ENCODE data around the gene EPN1.

EPN1 gene

DNA sequence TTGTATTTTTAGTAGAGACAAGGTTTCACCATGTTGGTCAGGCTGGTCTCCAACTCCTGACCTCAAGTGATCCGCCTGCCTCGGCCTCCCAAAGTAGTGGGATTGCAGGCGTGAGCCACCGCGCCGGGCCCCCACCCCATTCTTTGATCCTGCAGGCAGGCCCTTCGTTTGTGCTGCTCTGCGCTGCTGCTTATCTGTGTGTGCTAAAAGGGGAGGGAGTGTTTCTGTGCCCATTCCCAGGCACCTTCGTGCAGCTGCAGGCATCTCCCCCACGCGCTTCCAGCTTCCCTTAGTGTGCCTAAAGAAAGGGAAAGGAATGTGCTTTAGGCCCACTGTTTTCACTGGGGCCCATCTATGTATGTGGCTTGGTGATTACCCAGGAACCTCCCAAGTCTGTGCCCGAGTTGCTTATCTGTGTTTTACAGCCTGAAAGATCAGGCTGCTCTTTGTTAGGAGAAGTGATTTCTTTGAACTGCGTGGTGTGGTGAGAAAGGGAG lies 27.2 kb downstream of the EPN1 start:
- no peaks in the 10 kb centered on the region for H3K27me3 ChIP-seq (ENCODE audit: insufficient read depth, low read depth)
- H3K4me3 ChIP-seq (IDR thresholded peaks at IDR 0.05; ENCODE audit: insufficient read depth, low read depth, low read length), result no peak overlapping the region
- no peaks in the 10 kb centered on the region for H3K36me3 ChIP-seq (ENCODE audit: insufficient read depth)
- no peak overlapping the region for H3K27ac ChIP-seq
- no peak overlapping the region for H3K9ac ChIP-seq
- no peaks in the 10 kb centered on the region for H4K20me1 ChIP-seq (ENCODE audit: insufficient read depth)
- no peaks in the 10 kb centered on the region for H3K79me2 ChIP-seq (ENCODE audit: insufficient read depth, low read depth)
- H3K4me2 ChIP-seq, result no peak overlapping the region
- TF ChIP-seq, protein P1, sequence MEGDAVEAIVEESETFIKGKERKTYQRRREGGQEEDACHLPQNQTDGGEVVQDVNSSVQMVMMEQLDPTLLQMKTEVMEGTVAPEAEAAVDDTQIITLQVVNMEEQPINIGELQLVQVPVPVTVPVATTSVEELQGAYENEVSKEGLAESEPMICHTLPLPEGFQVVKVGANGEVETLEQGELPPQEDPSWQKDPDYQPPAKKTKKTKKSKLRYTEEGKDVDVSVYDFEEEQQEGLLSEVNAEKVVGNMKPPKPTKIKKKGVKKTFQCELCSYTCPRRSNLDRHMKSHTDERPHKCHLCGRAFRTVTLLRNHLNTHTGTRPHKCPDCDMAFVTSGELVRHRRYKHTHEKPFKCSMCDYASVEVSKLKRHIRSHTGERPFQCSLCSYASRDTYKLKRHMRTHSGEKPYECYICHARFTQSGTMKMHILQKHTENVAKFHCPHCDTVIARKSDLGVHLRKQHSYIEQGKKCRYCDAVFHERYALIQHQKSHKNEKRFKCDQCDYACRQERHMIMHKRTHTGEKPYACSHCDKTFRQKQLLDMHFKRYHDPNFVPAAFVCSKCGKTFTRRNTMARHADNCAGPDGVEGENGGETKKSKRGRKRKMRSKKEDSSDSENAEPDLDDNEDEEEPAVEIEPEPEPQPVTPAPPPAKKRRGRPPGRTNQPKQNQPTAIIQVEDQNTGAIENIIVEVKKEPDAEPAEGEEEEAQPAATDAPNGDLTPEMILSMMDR (conservative IDR thresholded peaks at IDR 0.05; ENCODE audit: low read depth, low read length), result no peak
- no peaks in the 10 kb centered on the region for H3K4me1 ChIP-seq (ENCODE audit: low read depth, poor library complexity, severe bottlenecking)
- H2AFZ ChIP-seq (ENCODE audit: low read depth), result no peak overlapping the region

DNA sequence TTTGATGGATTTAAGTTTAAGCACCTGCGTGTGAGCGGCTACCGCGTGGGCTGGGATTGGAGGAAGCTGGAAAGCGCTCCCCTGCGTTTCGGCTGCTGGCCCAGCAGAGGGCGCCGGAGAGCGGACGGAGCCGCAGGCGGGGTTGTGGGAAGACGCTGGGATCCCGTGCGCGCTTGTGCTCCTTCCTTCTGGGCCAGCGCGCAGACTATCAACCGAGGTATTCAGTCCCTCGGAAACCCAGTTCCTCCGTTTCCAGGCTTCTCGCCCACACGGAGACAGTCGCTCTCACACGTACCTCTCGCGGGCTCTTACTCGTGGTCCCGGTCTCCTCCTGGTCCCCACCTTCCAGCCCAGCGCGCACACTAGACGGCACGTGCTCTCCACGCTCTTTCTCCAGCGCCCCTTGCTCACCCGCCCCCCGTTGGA lies 28.8 kb downstream of the EPN1 start:
- no peaks in the 10 kb centered on the region for H3K27me3 ChIP-seq (ENCODE audit: insufficient read depth, low read depth)
- no peak overlapping the region for H3K4me2 ChIP-seq
- H3K9ac ChIP-seq, result no peak overlapping the region
- TF ChIP-seq, protein P1 (conservative IDR thresholded peaks at IDR 0.05; ENCODE audit: low read depth, low read length), result peak; percentile 27; the same call in 1 of the 2 replicates
- no peaks in the 10 kb centered on the region for H3K79me2 ChIP-seq (ENCODE audit: insufficient read depth, low read depth)
- H3K4me1 ChIP-seq (ENCODE audit: low read depth, poor library complexity, severe bottlenecking), result no peaks in the 10 kb centered on the region
- H3K27ac ChIP-seq, result no peak overlapping the region
- no peaks in the 10 kb centered on the region for H4K20me1 ChIP-seq (ENCODE audit: insufficient read depth)
- no peak overlapping the region for H3K4me3 ChIP-seq (IDR thresholded peaks at IDR 0.05; ENCODE audit: insufficient read depth, low read depth, low read length)
- H2AFZ ChIP-seq (ENCODE audit: low read depth), result no peak overlapping the region
- no peaks in the 10 kb centered on the region for H3K36me3 ChIP-seq (ENCODE audit: insufficient read depth)

DNA sequence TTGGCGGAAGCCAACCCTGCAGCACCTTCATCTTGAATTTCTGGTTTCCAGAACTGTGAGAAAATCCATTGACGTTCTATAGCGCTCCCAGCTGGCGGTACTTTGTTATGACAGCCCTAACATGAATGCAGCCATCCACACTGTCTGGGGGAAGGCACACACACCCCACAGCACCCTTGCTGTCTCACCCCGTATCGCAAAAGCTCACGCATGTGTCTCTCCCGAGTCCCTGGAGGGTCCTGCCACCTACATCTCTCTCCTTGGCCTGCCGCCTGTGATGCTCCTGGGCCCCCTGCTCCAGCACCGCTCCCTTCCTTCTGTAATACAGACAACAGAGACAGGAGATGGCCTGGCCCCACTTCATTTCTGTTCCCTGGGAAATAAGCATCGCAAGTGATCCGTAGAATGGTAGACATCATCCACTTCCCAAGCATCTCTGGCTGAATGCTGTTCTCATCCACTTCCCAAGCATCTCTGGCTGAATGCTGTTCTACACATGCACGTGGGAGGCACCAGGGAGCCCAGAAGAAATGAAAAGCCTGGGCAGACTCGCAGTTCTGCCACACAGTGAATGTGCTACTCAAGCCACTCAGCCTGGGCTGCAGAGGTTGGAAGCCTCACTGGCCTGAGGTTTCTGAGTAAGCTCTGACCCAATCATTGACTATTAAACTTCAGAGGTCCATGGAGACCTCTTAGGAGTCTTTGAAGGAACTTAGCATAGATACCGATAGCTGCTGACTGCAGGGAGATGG lies 29.6 kb downstream of the EPN1 start:
- Histone ChIP-seq H3K36me3 (ENCODE audit: insufficient read depth) (no peaks in the 10 kb centered on the region), H3K27ac (no peak overlapping the region), H3K4me1 (ENCODE audit: low read depth, poor library complexity, severe bottlenecking) (no peaks in the 10 kb centered on the region)

DNA sequence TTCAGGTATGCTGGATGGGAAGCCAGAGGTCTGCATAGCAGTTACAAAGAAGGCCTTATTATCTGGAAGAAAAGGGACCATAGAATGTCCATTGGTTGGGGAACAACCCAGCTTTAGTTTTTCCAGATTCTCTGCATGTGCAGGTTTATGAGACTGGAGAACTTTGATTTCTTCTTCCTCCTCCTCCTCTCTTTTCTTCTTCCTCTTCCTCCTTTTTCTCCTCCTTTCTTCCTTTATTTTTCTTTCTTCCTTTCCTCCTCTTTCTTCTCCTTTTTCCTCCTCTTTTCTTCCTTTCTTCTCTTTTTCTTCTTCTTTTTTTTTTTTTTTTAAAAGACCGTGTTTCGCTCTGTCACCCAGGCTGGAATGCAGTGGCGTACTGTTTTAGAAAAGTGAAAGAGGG lies 30.9 kb downstream of the EPN1 start:
- no peaks in the 10 kb centered on the region for H3K4me1 ChIP-seq (ENCODE audit: low read depth, poor library complexity, severe bottlenecking)
- no peaks in the 10 kb centered on the region for H3K36me3 ChIP-seq (ENCODE audit: insufficient read depth)
- no peak overlapping the region for H3K4me2 ChIP-seq
- TF ChIP-seq, protein P1 (conservative IDR thresholded peaks at IDR 0.05; ENCODE audit: low read depth, low read length), result no peak
- H2AFZ ChIP-seq (ENCODE audit: low read depth), result no peak overlapping the region
- no peaks in the 10 kb centered on the region for H4K20me1 ChIP-seq (ENCODE audit: insufficient read depth)
- H3K27me3 ChIP-seq (ENCODE audit: insufficient read depth, low read depth), result no peaks in the 10 kb centered on the region
- no peak overlapping the region for H3K9ac ChIP-seq
- H3K27ac ChIP-seq, result no peak overlapping the region
- H3K4me3 ChIP-seq (IDR thresholded peaks at IDR 0.05; ENCODE audit: insufficient read depth, low read depth, low read length), result no peak overlapping the region
- H3K79me2 ChIP-seq (ENCODE audit: insufficient read depth, low read depth), result no peaks in the 10 kb centered on the region

More for the DNA sequence above, 29.6 kb downstream of the EPN1 start:
- Histone ChIP-seq H3K4me2 (no peak overlapping the region), H3K27me3 (ENCODE audit: insufficient read depth, low read depth) (no peaks in the 10 kb centered on the region), H4K20me1 (ENCODE audit: insufficient read depth) (no peaks in the 10 kb centered on the region), H2AFZ (ENCODE audit: low read depth) (no peak overlapping the region), H3K9ac (no peak overlapping the region), H3K79me2 (ENCODE audit: insufficient read depth, low read depth) (no peaks in the 10 kb centered on the region), H3K4me3 (IDR thresholded peaks at IDR 0.05; ENCODE audit: insufficient read depth, low read depth, low read length) (no peak overlapping the region)
- TF ChIP-seq, protein P1 (conservative IDR thresholded peaks at IDR 0.05; ENCODE audit: low read depth, low read length), result no peak
